ENCODE data around the gene UBR3.
"Not testable (repeated sequence)": the region's sequence is repeated elsewhere in the genome, so short reads cannot be mapped to it uniquely, and the experiment has no call there.

UBR3 gene

DNA sequence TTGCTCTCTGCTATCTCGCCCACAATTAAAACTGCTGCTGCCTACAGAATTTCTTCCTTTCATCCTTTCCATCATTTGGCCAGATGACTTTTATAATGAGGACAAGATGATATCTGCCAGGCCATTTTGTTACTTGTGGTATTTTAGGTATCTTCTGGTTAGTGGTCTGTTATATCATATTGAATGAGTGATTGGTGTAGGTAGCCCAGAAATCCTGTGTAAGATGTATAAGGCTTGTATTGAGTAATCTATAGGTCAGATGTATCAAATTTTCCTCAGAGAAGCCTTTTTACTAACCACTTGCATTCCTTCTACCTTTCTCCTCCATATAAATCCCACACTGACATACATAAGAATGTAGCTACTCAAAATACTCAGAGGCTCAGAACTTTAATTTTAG is 118.3 kb downstream of the UBR3 start:
- in situ Hi-C loops (cut with MboI; ENCODE audit: low sequenced_read_pairs) = no loop called here

DNA sequence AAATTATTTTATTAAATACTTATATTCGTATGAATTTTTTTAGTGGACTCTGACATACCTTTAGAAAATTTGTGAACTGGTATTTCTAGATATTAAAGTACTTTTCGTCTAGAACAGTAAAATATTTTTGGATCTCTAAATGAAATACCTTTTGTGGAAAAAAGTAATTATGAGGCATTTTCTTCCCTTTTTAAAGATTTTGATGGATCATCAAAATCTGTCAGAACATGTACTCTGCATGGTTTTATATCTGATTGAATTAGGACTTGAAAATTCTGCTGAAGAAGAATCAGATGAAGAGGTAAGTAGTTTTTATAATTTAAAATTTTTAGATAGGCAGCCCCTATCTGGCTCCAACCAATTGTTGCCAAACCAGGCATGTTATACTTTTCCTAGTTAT is 118.8 kb downstream of the UBR3 start:
- in situ Hi-C loops (cut with MboI; ENCODE audit: low sequenced_read_pairs) = no loop called here

DNA sequence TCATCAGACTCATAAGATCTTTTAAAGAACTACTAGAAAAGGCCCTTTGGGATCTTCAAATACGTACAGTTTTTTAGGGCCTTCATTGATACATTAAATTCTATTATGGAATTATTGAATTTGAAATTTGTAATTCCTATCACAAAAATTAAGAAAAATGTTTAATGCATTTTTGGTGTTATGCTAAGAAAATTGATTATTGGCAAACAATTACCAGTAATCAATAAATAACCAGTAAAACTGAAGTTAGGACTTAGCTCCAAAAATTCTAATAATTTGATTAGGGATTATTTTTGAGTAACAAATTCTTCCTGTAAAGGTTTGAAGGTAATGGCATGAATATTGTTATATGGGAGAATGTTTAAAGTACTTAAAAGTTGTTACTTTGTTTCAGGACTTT is 119.3 kb downstream of the UBR3 start:
- in situ Hi-C loops (cut with MboI; ENCODE audit: low sequenced_read_pairs) = no loop called here

DNA sequence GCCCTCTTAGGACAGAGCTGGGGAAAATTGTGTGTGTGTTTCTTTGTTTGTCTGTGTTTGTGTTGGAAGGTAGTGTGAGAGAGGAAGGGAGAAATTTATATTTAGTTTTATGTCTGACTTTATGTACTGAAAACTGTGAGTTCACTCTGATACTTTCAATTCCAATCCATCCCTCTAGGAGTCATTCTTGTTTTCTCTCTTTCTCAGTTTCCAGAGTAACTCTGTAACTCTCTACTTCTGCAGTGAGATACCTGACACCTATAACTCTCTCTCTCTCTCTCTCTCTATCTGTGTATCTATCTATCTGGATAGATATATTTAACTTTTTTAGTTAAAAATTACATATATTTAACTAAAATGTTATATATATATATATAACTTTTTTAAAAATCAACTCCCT is 128.7 kb downstream of the UBR3 start:
- in situ Hi-C loops (cut with MboI; ENCODE audit: low sequenced_read_pairs) = no loop called here

DNA sequence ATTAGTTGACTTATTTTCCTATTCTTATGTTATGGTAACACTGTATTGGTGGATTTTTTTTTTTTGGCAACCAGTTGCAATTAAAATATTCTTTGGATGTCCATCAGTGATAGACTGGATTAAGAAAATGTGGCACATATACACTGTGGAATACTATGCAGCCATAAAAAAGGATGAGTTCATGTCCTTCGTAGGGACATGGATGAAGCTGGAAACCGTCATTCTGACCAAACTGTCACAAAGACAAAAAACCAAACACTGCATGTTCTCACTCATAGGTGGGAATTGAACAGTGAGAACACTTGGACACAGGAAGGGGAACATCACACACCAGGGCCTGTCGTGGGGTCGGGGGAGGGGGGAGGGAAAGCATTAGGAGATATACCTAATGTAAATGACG is 130.0 kb downstream of the UBR3 start:
- in situ Hi-C loops (cut with MboI; ENCODE audit: low sequenced_read_pairs) = not testable (repeated sequence)

DNA sequence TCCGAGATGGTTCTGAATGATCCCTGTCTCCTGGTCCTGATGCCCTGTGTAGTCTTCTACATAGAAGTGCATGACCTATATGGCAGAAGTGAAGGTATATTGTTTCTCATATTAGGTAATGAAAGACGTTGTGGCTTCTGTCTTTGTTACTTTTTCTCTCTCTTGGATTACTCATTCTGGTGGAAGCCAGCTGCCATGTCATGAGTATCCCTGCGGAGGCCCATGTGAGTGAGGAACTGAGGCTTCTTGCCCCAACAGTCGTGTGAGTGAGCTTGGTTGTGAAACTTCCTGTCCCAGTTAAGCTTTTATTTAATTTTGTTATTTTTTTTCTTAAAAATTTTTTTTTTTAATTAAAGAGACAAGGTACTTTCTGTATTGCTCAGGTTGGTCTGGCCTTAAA is 134.7 kb downstream of the UBR3 start:
- in situ Hi-C loops (cut with MboI; ENCODE audit: low sequenced_read_pairs) = no loop called here

DNA sequence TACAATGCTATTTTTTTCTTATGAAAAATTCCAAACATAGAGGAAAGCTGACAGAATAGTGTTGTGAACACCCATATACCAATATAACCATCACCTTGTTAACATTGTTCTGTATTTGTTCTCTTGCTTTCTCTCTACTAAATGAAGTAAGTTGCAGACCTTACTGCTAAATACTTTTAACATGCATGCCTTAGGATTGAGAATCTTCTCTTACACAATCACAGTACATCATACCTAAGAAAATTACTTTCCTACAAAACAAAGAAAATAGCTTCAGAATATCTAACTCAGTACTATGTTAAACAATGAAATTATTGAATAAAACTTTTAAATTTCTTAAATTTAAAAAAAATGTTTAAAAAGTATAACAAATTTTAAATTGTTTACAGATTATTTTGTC is 136.5 kb downstream of the UBR3 start:
- in situ Hi-C loops (cut with MboI; ENCODE audit: low sequenced_read_pairs) = no loop called here

DNA sequence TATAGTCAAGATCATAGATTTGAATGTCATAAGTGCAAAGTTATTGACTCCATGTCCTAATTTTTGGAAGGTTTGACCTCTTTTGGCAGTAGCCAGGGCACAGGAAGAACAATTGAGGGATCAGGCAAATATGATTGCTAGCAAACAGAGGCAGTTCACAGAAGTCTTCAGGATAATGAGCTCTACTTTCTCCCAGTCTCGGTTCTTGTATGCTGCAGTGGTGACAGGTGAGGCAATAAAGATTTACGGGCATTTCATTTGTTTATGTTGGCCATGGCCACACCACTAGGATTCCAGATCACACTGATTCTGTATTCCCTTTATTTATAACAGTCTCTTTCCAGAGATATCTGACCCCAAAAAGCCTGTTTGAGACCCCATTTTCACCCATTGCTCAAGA is 137.5 kb downstream of the UBR3 start:
- in situ Hi-C loops (cut with MboI; ENCODE audit: low sequenced_read_pairs) = no loop called here

DNA sequence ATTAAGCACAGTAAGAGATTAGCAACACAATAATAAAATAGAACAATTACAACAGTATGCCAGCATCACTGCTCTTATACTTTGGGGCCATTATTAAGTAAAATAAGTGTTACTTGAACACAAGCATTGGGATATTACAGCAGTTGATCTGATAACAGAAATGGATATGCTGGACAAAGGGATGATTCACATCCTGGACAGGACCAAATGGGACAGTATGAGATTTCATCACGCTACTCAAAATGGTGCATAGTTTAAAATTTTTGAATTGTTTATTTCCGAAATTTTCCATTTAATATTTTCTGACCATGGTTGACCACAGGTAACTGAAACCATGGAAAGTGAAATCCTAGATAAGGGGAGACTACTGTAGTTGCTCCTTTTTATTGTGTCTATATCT is 138.2 kb downstream of the UBR3 start:
- in situ Hi-C loops (cut with MboI; ENCODE audit: low sequenced_read_pairs) = no loop called here

DNA sequence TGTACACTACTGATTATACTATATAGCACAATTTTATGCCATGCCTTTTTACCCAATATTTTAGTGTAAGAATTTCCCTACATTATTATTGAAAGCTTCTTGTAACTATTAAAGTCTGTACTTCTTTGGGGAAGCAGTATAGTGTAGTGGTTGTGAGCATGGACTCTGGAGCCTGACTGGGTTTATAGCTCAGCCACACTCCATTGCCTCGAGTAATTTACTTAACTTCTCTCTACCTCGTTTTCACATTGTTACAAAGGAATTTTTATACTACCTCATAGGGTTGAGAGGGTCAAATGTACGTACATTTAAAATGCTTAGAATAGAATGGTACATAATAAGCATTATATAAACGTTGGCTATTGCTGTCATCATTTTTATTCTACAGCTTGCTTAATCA is 139.2 kb downstream of the UBR3 start:
- in situ Hi-C loops (cut with MboI; ENCODE audit: low sequenced_read_pairs) = no loop called here

DNA sequence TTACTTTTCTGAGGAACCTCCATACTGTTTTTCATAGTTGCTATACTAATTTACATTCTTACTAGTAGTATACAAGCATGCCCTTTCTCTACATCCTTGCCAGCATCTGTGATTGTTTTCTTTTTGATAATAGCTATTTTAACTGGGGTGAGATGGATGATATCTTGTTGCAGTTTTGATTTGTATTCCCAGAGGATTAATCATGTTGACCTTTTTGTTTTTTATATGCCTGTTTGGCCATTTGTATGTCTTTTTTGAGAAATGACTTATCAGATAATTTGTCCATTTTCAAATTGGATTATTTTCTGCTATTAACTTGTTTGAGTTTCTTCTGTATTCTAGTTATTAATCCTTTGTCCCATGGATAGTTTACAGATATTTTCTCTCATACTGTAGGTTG is 141.5 kb downstream of the UBR3 start:
- in situ Hi-C loops (cut with MboI; ENCODE audit: low sequenced_read_pairs) = no loop called here

DNA sequence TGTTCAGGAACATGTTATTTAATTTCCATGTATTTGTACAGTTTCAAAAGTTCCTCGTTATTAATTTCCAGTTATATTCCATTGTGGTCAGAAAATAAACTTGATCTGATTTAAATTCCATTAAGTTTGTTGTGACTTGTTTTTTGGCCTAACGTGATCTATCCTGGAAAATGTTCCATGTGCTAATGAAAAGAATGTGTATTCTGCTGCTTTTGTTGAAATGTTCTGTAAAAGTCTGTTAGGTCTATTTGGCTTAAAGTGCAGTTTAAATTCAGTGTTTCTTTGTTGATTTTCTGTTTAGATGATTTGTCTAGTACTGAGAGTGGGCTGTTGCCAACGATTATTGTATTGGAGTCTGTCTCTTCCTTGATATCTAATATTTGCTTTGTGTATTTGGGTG is 148.0 kb downstream of the UBR3 start:
- in situ Hi-C loops (cut with MboI; ENCODE audit: low sequenced_read_pairs) = no loop called here

DNA sequence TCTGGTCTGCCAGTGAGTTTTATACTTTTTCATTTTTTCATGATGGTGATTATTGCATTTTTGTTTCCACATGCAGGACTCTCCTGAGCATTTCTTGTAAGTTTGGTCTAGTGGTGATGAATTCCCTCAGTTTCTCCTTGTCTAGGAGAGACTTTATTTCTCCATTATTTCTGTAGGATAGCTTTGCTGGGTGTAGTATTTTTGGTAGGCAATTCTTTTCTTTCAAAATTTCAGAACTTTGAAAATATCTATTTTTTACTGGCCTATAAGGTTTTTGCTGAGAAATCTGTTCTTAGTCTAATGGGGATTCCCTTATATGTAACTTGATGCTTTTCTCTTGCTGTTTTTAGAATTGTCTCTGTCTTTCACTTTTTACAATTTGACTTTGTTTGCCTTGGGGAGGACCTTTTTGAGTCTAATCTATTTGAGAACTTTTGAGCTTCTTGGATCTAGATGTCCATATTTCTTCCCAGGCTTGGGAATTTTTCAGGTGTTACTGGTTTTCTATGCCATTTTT is 149.1 kb downstream of the UBR3 start:
- in situ Hi-C loops (cut with MboI; ENCODE audit: low sequenced_read_pairs) = no loop called here

DNA sequence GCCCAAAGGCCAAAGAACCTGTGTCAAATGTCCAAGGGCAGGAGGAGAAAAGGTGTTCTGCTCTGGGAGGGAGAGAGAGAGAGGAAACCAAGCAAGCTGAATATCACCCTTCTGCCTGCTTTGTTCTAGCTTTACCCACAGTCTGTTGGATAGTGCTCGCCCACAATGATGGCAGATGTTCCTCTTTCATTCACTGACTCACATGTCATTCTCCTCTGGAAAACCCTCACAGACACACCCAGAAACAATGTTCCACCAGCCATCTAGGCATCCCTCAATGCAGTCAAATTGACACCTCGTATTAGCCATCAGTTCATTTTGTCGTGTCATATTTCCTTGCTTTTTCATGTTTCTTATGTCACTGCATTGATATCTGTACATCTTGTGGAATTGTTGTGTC is 150.3 kb downstream of the UBR3 start:
- in situ Hi-C loops (cut with MboI; ENCODE audit: low sequenced_read_pairs) = no loop called here

DNA sequence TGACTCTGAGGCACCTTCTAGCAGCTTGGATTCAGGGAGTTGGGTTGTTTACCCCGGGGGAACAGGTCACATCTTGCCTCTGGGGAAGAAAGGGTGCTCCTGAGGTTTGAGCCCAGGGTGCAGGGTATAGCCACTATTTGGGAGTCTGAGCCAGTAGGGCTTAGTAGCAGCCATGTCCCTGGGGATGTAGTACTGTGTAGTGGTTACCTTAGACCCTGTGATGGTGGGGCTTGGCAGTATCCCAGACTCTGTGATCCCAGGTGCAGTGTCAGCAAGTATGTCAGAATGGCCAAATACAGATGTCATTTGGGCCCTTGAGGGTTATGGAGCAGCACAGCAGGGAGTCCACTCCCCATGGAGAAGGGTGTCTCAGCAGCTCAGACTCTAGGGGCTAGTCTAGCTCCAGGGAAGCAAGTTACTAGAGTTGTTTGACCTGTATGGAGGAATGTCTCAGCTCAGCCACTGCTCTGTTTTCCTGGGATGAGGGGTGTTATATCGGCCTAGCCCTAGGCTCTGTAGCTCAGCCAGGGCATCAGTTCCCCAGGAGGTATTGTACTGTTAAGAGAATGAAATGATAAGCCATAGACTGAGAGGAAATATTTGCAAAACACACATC is 151.3 kb downstream of the UBR3 start:
- in situ Hi-C loops (cut with MboI; ENCODE audit: low sequenced_read_pairs) = no loop called here

DNA sequence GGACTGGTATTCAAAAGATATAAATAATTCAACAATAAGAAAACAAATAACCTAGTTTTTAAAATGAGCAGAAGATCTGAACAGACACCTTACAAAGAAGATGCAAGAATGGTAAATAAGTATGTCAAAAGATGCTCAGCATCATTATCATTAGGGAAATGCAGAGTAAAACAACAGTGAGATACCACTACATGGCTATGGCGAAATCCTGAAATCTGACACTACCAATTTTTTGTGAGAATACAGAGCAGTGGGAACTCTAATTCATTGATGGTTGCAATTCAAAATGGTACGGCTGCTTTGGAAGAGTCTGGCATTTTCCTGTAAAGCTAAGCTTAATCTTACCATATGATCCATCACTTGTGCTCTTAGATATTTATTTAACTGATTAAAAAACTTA is 151.8 kb downstream of the UBR3 start:
- in situ Hi-C loops (cut with MboI; ENCODE audit: low sequenced_read_pairs) = no loop called here

DNA sequence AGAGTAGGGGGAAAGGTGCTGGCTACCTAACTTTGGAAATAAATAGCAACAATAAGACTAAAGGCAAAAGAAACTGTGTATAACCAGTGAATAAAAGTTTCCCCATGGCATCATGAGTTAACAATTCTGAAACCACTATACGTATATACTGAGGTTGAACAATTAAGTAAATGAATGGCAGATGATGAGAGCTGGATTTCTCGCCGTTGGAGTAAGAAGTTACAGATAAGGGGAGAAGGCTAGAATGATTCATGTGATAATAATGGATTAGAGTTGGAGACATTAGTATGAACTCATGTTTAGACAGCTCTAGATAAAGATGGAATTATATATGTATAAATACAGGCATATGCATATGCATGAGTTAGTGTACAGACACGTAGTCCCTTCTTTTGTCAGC is 152.7 kb downstream of the UBR3 start:
- in situ Hi-C loops (cut with MboI; ENCODE audit: low sequenced_read_pairs) = no loop called here

DNA sequence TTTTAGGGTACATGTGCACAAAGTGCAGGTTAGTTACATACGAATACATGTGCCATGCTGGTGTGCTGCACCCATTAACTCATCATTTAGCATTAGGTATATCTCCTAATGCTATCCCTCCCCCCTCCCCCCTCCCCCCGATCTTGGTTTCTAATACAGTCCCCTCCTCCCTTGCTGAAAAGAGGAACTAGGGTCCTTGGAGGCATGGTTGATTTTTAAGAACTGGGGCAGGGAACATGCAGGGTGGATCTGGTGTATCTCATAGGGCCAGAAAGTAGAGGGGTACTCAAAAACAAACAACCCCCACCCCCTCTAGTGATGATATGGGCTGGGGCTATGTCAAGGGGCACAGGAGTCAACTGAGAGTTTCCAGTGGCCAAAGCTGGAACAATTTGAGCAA is 153.4 kb downstream of the UBR3 start:
- in situ Hi-C loops (cut with MboI; ENCODE audit: low sequenced_read_pairs) = no loop called here

DNA sequence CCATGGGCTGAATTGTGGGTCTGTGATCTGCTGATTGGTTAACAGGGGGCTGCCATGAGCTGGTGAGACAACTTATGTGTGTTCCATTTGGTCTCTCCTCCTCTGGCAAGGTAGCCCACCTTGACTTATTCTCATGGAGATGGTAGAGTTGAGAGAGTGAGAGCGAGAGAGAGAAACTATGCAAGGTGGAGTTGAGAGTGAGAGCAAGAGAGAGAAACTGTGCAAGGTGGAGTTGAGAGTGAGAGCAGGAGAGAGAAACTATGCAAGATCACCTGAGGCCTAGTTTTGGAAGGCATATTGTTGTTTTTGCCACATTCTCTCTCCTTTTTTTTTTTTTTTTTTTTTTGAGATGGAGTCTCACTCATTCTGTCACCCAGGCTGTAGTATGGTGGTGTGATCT is 155.7 kb downstream of the UBR3 start:
- in situ Hi-C loops (cut with MboI; ENCODE audit: low sequenced_read_pairs) = no loop called here

DNA sequence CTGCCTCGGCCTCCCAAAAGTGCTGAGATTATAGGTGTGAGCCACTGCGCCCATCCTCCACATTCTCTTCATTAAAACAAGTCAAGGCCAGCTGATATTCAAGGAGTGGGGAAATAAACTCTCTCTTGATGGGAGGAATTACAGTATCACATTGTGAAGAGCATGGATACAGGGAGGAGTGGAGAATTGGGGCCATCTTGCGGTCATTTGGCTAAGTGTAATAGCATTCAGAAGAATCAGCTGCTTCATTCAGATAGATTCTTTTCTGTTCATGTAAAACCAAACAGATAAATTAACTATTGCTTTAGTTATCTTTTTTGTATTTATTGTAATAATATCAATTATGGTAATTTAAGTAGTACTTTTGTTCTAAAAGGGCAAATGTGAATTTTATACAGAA is 156.3 kb downstream of the UBR3 start:
- in situ Hi-C loops (cut with MboI; ENCODE audit: low sequenced_read_pairs) = no loop called here

DNA sequence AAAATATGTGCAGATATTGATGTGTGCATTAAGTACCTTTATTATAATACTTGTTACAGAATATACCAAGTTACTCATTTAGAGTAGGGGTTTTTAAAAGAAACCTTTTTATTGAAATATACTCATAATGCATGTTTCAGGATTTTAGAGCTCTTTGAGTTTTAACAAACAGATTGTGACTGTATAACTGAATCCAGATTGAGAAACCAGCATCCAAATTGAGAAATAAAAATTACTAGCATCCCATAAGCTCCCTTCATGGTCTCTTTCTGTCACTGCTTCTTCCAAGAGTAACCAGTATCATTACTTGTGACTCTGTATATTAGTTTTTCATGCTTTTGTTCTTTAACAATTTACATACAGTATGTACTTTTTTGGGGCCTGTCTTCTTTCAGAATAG is 156.9 kb downstream of the UBR3 start:
- in situ Hi-C loops (cut with MboI; ENCODE audit: low sequenced_read_pairs) = no loop called here

DNA sequence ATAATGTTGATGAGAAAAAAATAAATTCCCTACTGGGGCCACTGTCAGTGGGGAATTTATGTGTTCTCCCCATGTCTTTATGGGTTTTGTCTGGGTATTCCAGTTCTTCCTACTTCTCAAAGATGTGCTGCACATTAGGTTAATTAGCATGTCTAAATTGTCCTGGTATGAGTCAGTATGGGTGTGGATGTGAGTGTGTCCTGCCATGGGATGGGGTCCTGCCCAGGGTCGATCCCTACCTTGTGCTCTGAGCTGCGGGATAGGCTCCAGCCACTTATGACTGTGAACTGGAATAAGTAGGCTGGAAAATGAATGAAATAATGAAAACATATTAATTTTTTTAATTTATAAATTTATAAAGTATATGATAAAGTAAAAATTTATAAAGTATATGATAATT is 167.5 kb downstream of the UBR3 start:
- in situ Hi-C loops (cut with MboI; ENCODE audit: low sequenced_read_pairs) = no loop called here

DNA sequence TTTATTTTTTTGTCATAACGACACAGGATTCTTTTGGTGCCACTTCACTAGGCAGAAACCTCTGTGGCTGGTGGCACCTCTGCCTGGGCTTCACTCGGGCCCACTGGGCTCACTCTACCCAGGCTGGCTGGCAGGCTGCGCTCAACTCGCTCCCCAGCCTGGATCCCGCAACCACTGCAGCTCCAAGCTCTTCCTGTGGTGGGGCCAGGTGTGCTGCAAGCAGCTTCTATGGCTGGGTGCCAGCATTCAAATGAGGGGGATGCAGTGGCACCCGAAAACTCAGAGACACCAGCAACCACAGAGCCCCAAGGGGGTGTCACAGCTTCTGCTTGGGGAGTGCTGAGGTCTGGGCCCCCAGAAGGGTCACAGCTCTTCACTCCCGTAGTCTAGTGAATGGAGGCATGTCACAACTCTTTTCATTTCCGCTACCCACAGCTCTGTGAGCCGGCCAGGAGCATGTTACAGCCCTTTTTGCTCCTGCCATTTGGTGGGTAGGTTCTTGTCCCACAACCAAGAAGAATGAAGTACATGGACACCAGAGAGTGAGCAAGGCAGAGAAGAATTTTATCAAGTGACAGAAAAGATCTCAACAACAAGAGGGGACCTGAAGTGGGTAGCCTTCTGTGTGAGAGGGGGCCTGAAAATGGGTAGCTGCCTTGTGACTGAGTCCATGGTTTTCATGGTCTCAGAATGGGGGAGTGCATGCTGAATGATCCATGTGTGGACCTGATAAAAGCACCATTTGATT is 170.1 kb downstream of the UBR3 start:
- in situ Hi-C loops (cut with MboI; ENCODE audit: low sequenced_read_pairs) = no loop called here

Measured in HL-60/S4 treated with phorbol 12-myristate 13-acetate at 8.2 ng/mL for 4 days and 3 days (cell line).